Camera-type eye (tissue), 1 donor: ENCODE data around the gene KIF21A. TPM values are rescaled to one million over a fixed set of nuclear protein-coding genes. Genes with fewer than 3 reads are reported as not detected.

Experiments used
- total RNA-seq: library from RNA; depleted of rRNA; stranded (reverse); fragments of >200 nt; gene quantifications from one replicate; pipeline ENCODE4 v1.2.3, GENCODE V29; 2014

The KIF21A gene, protein sequence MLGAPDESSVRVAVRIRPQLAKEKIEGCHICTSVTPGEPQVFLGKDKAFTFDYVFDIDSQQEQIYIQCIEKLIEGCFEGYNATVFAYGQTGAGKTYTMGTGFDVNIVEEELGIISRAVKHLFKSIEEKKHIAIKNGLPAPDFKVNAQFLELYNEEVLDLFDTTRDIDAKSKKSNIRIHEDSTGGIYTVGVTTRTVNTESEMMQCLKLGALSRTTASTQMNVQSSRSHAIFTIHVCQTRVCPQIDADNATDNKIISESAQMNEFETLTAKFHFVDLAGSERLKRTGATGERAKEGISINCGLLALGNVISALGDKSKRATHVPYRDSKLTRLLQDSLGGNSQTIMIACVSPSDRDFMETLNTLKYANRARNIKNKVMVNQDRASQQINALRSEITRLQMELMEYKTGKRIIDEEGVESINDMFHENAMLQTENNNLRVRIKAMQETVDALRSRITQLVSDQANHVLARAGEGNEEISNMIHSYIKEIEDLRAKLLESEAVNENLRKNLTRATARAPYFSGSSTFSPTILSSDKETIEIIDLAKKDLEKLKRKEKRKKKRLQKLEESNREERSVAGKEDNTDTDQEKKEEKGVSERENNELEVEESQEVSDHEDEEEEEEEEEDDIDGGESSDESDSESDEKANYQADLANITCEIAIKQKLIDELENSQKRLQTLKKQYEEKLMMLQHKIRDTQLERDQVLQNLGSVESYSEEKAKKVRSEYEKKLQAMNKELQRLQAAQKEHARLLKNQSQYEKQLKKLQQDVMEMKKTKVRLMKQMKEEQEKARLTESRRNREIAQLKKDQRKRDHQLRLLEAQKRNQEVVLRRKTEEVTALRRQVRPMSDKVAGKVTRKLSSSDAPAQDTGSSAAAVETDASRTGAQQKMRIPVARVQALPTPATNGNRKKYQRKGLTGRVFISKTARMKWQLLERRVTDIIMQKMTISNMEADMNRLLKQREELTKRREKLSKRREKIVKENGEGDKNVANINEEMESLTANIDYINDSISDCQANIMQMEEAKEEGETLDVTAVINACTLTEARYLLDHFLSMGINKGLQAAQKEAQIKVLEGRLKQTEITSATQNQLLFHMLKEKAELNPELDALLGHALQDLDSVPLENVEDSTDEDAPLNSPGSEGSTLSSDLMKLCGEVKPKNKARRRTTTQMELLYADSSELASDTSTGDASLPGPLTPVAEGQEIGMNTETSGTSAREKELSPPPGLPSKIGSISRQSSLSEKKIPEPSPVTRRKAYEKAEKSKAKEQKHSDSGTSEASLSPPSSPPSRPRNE (N-terminal part only)
- total RNA-seq, result 118 TPM

DNA sequence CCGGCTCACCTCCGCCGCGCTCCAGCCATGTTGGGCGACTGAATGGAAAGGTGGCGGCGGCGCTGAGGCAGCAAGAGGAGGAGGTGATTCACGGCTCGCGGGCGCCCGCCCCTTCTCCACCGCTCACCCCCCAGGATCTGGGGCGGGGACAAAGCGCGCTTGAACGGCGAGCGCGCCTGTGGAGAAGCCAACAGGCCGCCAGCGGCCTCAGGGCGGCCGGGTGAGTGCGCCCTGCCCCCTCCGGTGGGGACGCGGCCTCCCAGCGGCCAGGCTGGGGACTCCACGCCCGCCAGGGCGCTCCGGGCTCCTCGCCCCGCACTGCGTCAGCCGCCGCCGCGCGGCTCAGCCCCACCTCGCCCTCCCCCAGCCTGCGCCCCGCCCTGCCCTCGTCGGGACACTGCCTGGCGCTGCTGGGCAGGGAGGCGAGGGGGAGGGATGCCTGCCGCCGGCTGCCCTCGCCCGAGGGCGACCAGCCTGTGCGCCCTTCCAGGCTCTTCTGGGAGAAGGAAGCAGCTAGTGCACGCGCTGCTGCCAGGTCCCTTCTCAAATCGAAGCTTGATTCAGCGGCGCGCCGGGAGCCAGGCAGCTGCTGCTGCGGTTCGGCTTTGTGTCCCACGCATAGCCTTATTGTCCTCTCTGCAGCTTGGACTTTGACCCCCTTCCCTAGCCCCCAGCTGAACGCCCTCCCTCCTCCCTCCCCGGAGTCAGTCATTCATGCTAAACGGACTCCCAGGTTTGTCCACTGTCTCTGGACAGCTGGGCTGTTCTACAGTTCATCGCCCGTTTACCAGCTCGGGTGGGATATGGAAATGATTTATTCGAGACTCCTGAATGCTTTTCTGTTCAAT lies at the start of gene KIF21A:
TSS of gene KIF21A (minus strand) at position 40 of the 848 bp plus-strand sequence. CDS start 150 bp downstream, outside the sequence.

Other genes with a start within 250 kb of the KIF21A start
- gene ABCD2, start 176.7 kb upstream of the KIF21A start, total RNA-seq, result 5.6 TPM